ENCODE results near the gene HHEX.

HHEX gene

DNA sequence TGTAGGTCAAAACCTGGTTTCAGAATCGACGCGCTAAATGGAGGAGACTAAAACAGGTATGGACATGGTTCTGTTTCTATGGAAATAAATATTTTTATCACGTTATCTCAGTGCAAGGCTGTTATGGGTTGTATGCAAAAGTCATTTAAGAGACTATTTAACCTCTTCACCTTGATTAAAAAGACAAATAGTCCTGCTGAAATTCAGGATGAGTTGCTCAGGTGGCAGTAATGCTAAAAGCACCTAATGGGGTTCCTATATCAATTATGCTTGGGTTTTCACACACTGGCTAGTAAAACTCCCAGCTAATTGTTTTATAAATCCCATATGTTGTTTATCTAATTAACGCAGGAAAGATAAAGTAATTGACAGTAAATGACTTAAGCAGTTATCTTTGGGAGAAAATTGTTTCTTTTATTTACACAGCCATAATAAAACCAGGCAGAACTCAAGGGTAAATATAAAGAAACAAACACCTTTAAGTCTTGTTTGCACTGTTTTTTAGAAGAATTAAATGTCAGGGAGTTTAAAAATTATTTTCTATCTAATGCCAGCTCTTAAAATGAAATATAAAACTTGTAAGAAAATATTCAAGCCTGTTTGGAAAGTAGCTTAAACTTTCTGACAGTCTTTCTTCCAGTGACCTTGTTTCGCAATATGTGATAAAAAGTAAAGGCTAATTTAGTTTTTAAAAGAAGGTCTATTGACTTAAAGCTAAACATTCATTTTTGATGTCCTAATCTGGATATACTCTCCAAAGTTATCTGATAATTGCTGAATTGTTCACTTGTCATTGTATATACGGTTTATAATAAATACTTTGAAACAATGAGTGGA, 3.2 kb downstream of the HHEX start:
- DNase-seq (ENCODE audit: low read depth in 2 of 2): no peak

DNA sequence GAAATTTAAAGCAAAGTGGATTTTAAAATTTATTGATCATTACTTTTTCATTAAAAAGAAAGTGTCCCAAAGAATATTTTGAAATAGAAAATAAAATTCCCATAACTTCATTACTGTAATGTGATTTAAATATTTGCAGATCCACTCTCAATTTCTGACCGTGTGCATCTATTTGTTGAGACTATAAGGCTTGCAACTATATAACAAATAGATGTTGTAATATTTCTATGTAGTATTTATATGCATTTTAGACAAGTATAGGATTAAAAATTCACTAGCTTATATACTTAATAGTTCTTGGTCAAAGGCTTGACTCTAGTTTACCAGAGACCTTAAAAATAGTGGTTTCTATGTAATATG, 3.8 kb downstream of the HHEX start:
- DNase-seq (ENCODE audit: low read depth in 2 of 2): no peak

DNA sequence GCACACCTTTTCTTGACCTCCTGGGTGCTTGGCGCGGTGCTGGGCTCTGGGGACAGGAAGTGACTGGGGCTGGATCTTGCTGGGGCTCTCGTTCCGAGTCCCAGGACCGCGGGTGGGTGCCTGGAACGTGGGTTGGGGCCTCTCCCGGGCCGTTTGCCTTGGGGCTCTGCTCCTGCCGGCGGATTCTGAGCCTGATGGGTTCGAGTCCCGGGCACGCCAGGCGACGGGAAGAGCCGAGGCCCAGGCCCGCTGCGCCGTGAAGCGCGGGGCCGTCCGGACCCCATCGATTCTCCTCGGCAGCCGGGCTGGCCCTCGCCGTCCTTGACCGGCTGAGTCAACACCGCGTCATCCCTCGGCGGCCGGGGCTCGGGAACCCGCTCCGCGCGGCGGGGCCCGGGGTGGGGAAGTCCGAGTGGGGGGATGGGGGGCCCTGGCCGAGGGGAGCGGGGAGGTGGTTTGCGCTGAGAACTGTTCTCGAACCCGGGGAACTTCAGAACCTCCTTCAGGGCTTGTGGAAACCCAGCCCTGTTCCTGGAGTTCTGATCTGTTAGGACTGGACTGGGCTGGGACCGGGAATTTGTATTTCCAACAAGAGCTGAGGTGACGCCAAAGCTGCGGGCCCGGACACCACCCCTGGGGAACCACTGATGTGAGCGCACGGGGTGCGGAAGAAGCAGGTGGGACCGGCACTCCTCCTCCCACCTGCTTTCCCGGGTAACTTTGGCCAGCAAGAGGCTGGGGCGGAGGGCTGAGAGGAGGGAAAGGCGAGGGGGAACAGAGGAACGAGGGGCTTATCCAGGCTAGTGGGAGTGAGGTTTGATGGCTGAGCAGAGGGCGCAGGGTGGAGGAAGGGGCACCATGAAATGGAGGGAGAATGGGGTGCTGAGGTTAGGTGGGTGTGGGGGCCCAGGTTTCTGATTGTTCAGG, 6.2 kb downstream of the HHEX start:
- DNase-seq (ENCODE audit: low read depth in 2 of 2): no peak

DNA sequence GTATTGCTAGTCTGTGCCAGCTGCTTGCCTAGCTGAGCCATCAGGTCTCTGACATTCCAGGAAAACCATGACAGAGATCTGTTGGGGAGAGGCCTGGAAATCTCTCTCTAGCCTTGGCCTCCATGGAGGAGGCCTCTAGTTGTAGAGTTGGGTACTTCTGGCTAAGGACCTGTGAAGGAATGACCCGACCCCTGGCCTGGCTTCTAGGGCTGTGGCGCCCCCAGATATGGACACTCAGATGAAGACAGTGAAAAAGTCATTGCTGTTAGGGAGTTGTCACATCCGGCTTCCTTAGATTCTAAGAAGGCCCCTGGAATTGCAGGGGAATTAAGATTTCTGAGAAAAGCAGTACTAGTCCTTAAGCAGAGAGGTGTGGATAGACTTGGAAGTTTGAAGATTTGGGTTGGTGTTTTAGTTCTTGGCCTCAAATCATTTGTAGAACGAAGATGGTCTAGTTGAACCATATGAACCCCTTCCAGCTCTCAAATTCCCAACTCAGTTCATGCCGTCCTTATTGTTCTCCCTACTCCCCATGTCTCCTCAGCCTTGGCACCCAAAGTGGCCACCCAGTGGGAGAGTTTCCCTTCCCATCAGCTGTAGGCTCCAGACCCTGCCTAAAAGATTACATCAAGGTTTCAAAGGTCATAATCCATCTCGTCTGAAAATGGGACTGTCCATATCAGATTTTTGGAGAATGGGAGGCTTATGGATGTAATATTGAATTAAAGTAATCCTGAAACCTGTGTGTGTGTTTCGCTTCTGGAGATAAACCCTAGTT, 7.0 kb downstream of the HHEX start:
- no peak for DNase-seq (ENCODE audit: low read depth in 2 of 2)

DNA sequence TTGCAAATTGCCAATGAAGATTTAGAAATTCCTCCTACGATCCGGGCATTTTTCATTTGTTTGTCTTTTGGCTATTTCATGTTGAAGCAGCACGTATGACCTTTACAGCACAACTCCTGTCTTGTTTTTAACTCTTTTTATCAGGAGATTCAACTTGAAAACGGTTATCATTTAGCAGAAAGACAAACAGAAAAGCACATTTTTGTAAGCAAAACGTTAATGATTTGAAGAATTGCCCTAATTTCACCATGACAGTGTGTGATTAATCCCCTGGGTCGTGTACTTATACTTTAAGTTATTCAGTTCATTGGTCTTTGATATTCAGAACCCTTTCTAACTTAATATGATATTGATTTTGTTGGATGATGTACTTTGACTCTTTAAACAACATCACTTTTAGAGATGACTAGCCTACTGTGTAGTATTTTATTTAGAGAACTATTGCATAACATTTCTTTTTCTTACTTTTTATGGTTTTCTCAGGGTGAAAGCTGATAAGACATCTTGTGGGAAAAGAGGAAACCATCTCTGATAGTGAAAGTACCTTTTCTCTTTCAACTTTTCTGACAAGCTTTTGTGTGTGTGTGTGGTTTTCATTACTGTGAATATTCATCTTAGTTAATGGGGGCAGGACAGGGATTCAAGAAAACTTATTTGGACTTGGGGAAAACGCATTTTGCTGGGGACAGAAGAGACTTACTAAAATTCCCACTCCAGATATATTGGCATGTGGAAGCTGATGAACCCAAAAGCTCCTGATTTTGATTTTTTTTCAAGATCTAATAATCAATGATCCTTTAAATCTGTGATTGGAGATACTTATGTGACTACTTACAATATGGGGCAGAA, 8.1 kb downstream of the HHEX start:
- no peak for DNase-seq (ENCODE audit: low read depth in 2 of 2)

DNA sequence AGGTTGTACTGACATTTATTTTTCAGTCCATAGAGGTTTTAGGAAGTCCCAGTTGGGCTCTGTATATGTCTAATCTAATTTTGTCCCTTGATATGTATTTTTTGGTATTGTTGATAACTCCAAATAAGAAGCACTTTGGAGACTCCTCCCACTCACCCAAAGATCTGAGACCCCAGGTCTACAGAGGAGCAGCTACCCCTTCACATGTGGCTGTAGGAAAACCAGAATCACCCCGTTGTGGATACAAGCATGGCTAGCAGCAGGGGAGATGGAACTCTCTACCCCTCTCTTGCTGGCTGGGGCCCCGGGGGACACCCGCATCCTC, 9.4 kb downstream of the HHEX start:
- no peak for DNase-seq (ENCODE audit: low read depth in 2 of 2)

DNA sequence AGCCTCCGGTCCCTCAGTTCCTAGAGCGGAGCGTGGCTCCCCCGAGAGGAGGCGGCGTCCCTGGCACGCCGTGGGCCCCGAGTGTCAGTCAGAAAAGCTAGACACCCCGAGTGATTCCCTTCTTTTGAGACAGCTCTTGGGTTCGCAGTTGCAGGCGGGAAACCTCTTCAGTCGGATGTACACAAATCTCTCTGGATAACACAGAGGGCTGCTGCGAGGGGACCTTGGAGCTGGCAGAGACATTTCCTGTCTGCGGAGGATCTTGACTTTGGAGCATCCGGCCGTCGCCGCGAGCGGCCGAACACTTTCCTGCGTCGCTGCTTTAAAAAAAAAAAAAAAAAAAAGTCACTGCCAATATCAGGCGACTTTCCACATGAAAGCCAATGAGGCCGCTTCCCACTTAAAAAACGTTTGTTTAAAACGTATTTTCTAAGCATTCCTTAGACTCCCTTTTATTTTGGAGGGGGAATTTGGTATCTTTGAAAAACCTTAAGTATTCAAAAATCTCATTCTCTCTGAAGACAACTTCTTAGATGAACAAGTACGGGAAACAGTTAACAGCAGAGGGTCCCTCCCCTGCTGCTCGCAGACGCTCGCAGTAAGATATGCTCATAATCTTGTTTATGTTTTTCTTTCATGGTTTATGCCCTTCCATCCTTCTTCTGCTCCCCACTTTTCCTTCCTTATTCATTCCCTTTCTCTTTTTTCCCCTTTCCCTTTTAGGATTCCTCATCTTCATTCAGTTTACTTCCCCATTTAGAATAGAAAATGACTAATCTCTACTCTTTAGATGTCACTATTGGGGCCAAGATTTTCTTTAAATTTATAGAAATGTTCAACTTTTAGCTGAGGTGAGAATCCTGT, 10.0 kb downstream of the HHEX start:
- no peak for DNase-seq (ENCODE audit: low read depth in 2 of 2)

DNA sequence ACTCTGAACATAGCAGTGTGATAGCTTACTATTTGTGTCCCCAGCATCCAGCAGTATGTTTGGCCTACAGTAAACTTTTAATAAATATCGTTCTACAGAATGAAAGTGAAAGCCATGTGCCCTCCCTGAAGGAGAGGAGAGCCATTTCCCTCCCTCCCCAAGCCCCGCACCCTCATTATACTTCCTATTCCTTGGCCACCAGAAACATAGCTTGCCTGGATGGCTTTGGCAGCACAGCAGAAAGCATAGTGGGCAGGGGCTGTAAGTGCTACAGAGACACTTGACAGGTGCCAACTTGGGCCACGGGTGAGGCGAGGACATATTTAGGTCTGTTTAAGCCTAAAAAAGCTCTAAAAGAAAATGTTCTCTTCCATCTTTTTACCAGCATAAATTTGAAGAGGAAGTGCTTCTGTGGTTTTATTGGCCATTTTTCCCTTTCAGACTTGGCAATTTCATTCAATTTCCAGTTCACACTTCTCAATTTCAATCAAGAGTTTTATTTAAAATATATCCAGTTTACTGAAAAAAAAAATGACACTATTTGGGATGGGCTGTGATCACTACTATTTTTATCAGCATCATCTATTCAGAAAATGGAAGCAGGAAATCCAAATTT, 12.7 kb downstream of the HHEX start:
- DNase-seq (ENCODE audit: low read depth in 2 of 2): no peak

DNA sequence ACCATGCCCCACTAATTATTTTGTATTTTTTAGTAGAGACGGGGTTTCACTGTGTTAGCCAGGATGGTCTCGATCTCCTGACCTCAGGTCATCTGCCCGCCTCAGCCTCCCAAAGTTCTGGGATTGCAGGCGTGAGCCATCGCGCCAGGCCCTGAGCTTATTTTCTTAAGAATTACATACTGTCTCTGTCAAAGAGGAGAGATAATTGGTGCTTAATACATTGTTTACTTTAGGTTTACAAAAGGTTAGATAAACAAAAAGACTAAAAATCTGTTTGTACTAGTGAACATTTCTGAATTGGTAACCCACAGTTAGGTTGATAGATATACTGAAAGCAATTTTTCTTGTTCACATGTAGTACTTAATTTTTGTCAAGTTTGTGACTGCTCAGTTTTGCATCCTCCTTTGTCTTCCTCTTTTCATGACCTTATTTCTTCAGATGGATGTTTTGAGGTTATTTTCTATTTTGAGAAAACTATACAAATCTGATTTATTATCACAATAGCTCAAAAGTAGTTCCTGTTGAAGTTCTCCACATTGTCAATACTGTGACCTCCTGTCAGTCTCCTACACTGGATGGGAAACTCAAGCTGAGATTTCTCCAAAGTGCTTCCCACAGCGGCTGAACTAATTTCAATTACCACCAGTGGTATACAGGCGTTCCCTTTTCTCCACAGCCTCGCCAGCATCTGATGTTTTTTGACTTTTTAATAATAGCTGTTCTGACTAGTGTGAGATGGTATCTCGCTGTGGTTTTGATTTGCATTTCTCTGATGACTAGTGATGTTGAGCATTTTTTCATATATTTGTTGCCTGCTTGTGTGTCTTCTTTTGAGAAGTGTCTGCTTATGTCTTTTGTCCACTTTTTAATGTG, 22.5 kb downstream of the HHEX start:
- DNase-seq (ENCODE audit: low read depth in 2 of 2): no peak

DNA sequence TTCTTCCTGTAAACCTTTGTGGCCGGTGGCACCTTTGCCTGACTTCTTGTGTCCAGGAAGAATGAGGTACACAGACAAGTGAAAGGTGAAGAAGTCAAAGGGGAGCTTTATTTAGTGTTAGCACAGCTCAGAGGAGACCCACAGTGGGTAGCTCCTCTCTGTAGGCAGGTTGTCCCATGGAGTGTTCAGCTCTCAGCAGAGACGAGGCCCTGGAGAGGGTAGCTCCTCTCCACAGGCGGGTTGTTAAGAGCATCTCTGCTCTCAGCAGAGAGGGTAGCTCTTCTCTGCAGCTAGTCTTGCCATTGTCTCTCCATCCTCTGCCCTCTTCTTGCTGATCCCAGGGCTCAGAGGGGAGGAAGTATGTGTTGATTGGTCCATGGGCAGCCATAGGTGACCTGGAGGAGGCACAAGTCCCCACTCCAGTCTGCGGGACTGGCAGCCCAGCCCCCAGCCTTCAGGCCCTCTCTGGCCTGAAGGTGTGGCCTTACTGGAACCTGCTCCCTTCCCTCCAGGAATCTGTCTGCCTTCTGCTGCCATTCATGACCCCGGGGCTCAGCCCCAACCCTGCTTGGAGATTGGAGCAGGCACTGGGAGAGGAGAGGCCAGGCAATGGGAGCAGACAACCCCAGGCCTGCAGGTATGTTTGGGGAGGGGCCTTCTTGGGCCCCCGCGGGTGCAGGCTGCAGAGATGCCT, 24.5 kb downstream of the HHEX start:
- DNase-seq (ENCODE audit: low read depth in 2 of 2): no peak

DNA sequence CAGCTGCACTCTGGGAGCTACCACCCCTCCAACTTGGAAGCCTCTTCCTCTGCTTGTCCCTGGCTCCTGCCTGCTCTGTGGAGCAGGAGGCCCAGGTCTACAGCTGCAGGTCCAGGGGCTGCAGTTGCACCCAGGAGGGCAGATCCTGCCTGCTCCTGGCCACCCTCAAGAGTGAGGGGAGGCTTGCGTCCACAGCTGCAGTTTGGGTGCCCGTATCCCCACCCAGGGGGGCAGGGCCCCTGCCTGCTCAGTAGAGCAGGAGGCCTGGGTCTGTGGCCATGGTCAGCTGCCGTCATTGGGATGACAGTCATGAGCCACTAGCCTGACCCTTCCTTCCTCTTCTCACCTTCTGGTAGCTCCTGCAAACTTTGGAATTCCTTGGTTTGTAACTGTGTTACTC, 25.1 kb downstream of the HHEX start:
- DNase-seq (ENCODE audit: low read depth in 2 of 2): no peak

DNA sequence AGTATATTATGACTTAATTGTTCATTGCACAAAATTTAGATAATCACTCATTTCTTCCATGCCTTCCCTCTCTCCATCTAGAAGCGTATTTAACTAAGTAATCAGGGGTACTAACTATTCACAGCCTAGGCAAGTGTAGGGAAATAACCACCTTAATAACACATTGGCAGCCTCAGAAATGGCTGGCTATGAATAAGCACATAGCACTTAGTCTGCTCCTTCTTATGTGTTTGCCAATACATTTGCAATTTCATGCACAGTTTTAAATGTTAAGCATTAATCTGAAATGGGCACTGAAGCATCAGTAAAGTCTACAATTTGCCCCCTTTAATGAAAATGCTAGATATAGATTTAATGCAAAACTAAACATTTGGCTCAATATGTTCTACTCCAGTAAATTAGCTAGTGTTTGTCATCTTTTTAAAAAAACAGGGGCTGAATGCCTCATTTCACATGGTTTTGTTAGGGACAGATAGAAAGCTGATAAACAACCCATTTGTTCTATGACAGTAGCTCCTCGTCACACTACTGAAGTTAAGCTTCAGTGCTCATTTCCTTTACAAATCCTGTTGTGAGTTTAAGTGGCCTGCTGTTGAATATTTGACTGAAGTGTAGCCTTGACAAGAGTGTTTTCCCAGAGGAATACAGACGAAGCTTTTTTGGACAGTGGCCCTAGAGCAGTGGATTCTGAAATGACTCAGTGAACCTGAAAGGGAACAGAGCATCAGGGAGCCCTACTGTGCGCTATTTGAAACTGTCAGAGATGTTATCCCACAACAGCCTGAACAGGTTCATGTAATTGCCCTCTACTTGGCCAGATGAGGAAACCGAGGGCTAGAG, 30.5 kb downstream of the HHEX start:
- no peak for DNase-seq (ENCODE audit: low read depth in 2 of 2)

DNA sequence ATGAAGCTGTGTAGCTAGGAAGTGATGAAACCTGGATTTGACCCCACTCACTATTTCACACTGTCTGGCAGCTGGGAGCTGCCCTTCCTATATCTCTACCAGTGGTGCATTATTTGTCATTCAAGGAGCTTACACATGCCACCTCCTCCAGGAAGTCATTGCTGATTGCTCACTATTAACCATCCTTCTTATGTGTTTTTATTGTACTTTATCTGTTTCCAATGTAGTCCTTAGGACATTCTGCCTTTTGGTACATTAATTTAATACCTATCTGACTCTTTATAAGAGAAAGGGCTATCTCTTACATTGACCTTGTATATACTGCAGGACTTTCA, 31.0 kb downstream of the HHEX start:
- no peak for DNase-seq (ENCODE audit: low read depth in 2 of 2)

DNA sequence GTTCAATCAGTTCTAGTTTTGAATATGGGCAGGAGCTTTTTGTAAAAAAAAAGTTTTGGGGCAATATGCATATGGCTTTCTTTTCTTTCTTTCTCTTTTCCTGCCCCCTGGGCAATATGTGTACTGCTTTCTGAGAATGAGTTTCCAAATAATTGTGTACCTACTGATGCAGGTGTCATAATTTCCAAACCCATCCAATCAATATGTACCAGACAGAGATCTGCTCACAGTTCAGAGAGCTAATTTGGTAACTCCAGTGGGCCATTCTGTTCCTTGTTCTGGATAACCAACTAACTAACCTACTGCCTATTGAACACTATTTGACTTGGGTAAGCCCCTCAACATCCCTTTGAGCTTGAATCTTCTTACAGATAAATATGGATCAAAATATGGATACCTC, 32.6 kb downstream of the HHEX start:
- no peak for DNase-seq (ENCODE audit: low read depth in 2 of 2)

DNA sequence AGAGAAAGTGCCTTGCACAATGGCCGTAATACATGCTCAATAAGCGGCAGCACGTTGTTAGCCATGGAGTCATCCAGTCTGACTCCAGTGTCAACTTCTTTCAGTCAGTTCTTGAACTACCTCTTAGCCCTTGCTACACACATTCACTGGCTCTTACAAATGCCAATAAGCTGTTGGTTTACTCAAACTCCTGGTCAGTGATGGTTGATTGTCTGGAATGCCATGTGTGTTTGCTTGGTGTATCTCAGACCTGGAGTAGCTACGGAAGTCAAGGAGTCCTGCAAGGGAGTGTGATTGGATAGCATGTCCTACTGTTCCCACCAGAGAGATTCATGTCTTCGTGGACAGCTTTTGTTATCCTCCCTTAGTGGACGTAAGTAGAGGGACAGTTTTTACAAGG, 37.4 kb downstream of the HHEX start:
- DNase-seq (ENCODE audit: low read depth in 2 of 2): no peak

DNA sequence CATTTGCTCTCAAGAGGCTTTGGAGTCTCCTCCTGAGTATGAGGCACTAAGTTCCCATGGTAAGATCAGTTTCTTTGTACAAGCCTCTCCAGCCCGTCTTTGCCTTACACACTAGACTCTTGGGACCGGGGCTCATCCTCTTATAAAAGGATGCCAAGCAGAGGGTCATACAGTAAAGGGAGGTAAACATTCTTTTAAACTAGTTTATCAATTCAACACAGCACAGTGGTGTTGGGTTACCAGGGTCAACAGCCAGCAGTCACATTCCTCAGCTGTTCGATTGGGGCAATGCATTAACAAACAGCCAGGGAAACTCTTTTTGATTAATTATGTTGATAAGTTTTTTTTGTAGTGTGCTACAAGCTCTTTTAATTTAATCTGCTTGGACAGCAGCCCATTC, 37.8 kb downstream of the HHEX start:
- no peak for DNase-seq (ENCODE audit: low read depth in 2 of 2)

DNA sequence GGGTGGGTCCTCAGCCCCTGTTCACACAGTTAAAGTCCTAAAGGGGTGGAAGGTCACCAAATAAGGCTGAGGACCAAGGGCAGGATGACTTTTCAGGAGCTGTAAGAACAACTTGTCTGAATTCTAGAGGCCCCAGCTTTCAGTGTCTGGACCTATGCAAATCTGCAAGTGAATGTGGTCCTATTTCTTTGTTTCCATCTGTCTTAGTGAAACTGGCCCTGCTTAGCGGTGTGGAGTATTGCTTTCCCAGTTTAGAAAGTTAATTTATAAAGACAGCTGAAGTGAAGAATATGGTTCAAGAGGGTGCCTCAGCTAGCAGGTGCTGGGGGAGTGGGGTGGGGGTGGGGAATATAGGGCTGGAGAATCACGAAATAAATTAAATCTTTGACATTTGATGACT, 40.1 kb downstream of the HHEX start:
- no peak for DNase-seq (ENCODE audit: low read depth in 2 of 2)

DNA sequence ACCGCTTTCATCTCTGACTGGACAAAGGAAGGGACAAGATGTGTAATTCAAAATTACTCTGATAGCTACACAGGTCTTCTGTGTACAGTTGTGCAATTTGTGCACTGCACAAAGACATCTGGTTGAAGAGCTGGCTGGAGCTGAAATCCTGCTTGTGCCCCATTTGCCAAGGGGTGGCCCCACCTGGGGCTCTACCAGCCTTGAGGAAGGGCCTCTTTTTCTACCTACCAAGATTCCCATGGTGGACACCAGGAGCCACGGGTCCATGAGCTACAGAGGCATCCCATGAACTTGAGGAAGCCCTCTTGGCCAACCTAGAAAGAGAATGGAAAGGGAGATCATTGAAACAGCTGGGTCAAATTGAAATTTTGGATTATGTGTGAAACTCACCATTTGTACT, 43.2 kb downstream of the HHEX start:
- no peak for DNase-seq (ENCODE audit: low read depth in 2 of 2)

Measured in stimulated activated CD4-positive, alpha-beta T cell treated with anti-CD3 and anti-CD28 coated beads, Interleukin-1b, Interleukin-23, amount 100 ng/mL, for 1 hour (primary cell).